Naive B cell (primary cell): ENCODE results near the gene MTA2. TPM values are rescaled to one million over a fixed set of nuclear protein-coding genes. Genes with fewer than 3 reads are reported as not detected.

Experiments used
- polyA plus RNA-seq, 6 donors: library from polyadenylated mRNA; unstranded; fragments of 300-500 nt; fragmentation: Illumina TruSeq; gene quantifications; one replicate each; pipeline ENCODE4 v1.2.3, GENCODE V29; 2021; ENCODE audit warnings: low read depth in 6 of 6

MTA2 gene
- polyA plus RNA-seq, 6 donors from 2014 or later: 3.4 to 27.5 (median 17.8) TPM

Other genes with a start within 250 kb of the MTA2 start
- gene SCGB1A1, start 182.8 kb downstream of the MTA2 start, polyA plus RNA-seq: not detected
- 10 to 100 TPM in 5 of 6 donors, 1 to 10 TPM in 1; 2.0 to 45.3 (median 15.9) TPM for gene AHNAK, start 55.1 kb downstream of the MTA2 start, polyA plus RNA-seq
- 1,000 to 10,000 TPM; 1,313 to 1,862 (median 1,450) TPM for gene EEF1G, start 28.0 kb downstream of the MTA2 start, polyA plus RNA-seq
- 10 to 100 TPM; 12.7 to 20.8 (median 16.2) TPM for gene TUT1, start 10.3 kb downstream of the MTA2 start, polyA plus RNA-seq
- 10 to 100 TPM in 5 of 6 donors, 1 to 10 TPM in 1; 9.7 to 15.5 (median 12.5) TPM for gene EML3, start 10.9 kb upstream of the MTA2 start, polyA plus RNA-seq
- 1 to 10 TPM in 1 of 6 donors, under 1 TPM in 4, not detected in 1; 0.55 to 1.6 (median 0.66) TPM for gene ROM1, start 11.4 kb upstream of the MTA2 start, polyA plus RNA-seq
- gene B3GAT3, start 20.1 kb upstream of the MTA2 start, polyA plus RNA-seq: 10 to 100 TPM; 26.1 to 43.9 (median 30.8) TPM
- 100 to 1,000 TPM; 140 to 158 (median 149) TPM for gene GANAB, start 44.7 kb upstream of the MTA2 start, polyA plus RNA-seq
- gene INTS5, start 51.4 kb upstream of the MTA2 start, polyA plus RNA-seq: 10 to 100 TPM; 18.3 to 40.1 (median 28.7) TPM
- gene C11orf98, start 63.3 kb upstream of the MTA2 start, polyA plus RNA-seq: 10 to 100 TPM; 37.9 to 89.1 (median 77.2) TPM
- 1 to 10 TPM; 2.1 to 8.4 (median 4.8) TPM for gene CSKMT, start 63.4 kb upstream of the MTA2 start, polyA plus RNA-seq
- 10 to 100 TPM in 5 of 6 donors, 1 to 10 TPM in 1; 7.7 to 11.4 (median 10.4) TPM for gene UQCC3, start 69.8 kb upstream of the MTA2 start, polyA plus RNA-seq
- 10 to 100 TPM in 1 of 6 donors, 1 to 10 TPM in 5; 3.5 to 12.4 (median 5.1) TPM for gene LBHD1, start 70.4 kb upstream of the MTA2 start, polyA plus RNA-seq
- gene UBXN1, start 77.2 kb upstream of the MTA2 start, polyA plus RNA-seq: 100 to 1,000 TPM; 150 to 226 (median 216) TPM
- not detected for gene LRRN4CL, start 87.7 kb upstream of the MTA2 start, polyA plus RNA-seq
- 10 to 100 TPM; 49.6 to 98.5 (median 57.6) TPM for gene BSCL2, start 105.6 kb upstream of the MTA2 start, polyA plus RNA-seq
- gene GNG3, start 105.8 kb upstream of the MTA2 start, polyA plus RNA-seq: 10 to 100 TPM in 4 of 6 donors, 1 to 10 TPM in 2; 5.3 to 21.2 (median 16.9) TPM
- gene HNRNPUL2, start 125.6 kb upstream of the MTA2 start, polyA plus RNA-seq: 1 to 10 TPM in 4 of 6 donors, under 1 TPM in 2; 0.61 to 2.9 (median 1.1) TPM
- gene TTC9C, start 126.6 kb upstream of the MTA2 start, polyA plus RNA-seq: 10 to 100 TPM; 12.1 to 45.9 (median 21.6) TPM
- 10 to 100 TPM in 1 of 6 donors, 1 to 10 TPM in 5; 3.7 to 12.9 (median 6.4) TPM for gene ZBTB3, start 152.3 kb upstream of the MTA2 start, polyA plus RNA-seq
- 100 to 1,000 TPM; 249 to 395 (median 290) TPM for gene POLR2G, start 159.7 kb upstream of the MTA2 start, polyA plus RNA-seq
- 10 to 100 TPM in 2 of 6 donors, 1 to 10 TPM in 4; 8.3 to 14.3 (median 9.5) TPM for gene TAF6L, start 169.5 kb upstream of the MTA2 start, polyA plus RNA-seq
- gene TMEM179B, start 185.5 kb upstream of the MTA2 start, polyA plus RNA-seq: 100 to 1,000 TPM; 145 to 275 (median 160) TPM
- 10 to 100 TPM; 28.9 to 52.5 (median 45.3) TPM for gene TMEM223, start 190.1 kb upstream of the MTA2 start, polyA plus RNA-seq
- 100 to 1,000 TPM in 2 of 6 donors, 10 to 100 TPM in 4; 60.9 to 121 (median 90.6) TPM for gene NXF1, start 203.6 kb upstream of the MTA2 start, polyA plus RNA-seq
- 10 to 100 TPM; 46.4 to 64.2 (median 51.5) TPM for gene STX5, start 230.2 kb upstream of the MTA2 start, polyA plus RNA-seq
- 1 to 10 TPM in 5 of 6 donors, not detected in 1; 2.3 to 7.0 (median 3.7) TPM for gene TEX54, start 231.0 kb upstream of the MTA2 start, polyA plus RNA-seq
- 10 to 100 TPM; 42.0 to 77.0 (median 54.6) TPM for gene WDR74, start 237.7 kb upstream of the MTA2 start, polyA plus RNA-seq